Astrocyte (in vitro differentiated cells and primary cell): Measurements from ENCODE around the gene ZMAT2. TPM values are rescaled to one million over a fixed set of nuclear protein-coding genes. Genes with fewer than 3 reads are reported as not detected.
"Not testable (repeated sequence)": the region's sequence is repeated elsewhere in the genome, so short reads cannot be mapped to it uniquely, and the experiment has no call there.

Experiments used
- DNase-seq: peaks from one replicate; pipeline ENCODE4 v3.0.0-alpha.2; 2010; ENCODE audit warnings: low read depth
- FAIRE-seq: peaks from 2 replicates; lab custom pipeline; 2011; peaks lifted over from hg19 to GRCh38; lab: Jason Lieb, UNC
- H2AFZ ChIP-seq: 2 replicates; pipeline ENCODE4 v1.6.0; 2012; ENCODE audit warnings: low read depth, low read length, inconsistent platforms
- H3K27ac ChIP-seq: 2 replicates; pipeline ENCODE4 v1.5.1; 2011; ENCODE audit warnings: low read depth, low read length, inconsistent platforms
- H3K27me3 ChIP-seq: 2 replicates; pipeline ENCODE4 v1.6.0; 2011; ENCODE audit warnings: low read length, inconsistent platforms; ENCODE audit not compliant: insufficient read depth
- H3K36me3 ChIP-seq: 2 replicates; pipeline ENCODE4 v1.5.1; 2011; ENCODE audit warnings: low read length, inconsistent platforms; ENCODE audit not compliant: insufficient read depth
- H3K4me1 ChIP-seq: 2 replicates; pipeline ENCODE4 v1.5.1; 2011; ENCODE audit warnings: low read length, inconsistent platforms; ENCODE audit not compliant: insufficient read depth
- H3K4me2 ChIP-seq: 2 replicates; pipeline ENCODE4 v1.6.0; 2012; ENCODE audit warnings: low read length, inconsistent platforms
- H3K4me3 ChIP-seq: 2 replicates; pipeline ENCODE4 v1.5.1; 2011; ENCODE audit warnings: low read depth, mild to moderate bottlenecking, low read length, inconsistent platforms; ENCODE audit not compliant: insufficient read depth
- H3K79me2 ChIP-seq: 2 replicates; pipeline ENCODE4 v1.6.0; 2012; ENCODE audit warnings: mild to moderate bottlenecking, low read length, inconsistent platforms; ENCODE audit not compliant: insufficient read depth
- H3K9ac ChIP-seq: 2 replicates; pipeline ENCODE4 v1.6.0; 2012; ENCODE audit warnings: mild to moderate bottlenecking, low read length, inconsistent platforms
- H3K9me3 ChIP-seq: 2 replicates; pipeline ENCODE4 v1.5.1; 2012; ENCODE audit warnings: low read depth, mild to moderate bottlenecking, low read length, inconsistent platforms; ENCODE audit not compliant: insufficient read depth
- H4K20me1 ChIP-seq: 2 replicates; pipeline ENCODE4 v1.6.0; 2012; ENCODE audit warnings: low read length, inconsistent platforms; ENCODE audit not compliant: insufficient read depth
- H3K27ac Mint-ChIP-seq: one replicate; pipeline ENCODE4 v1.8.0; 2021; ENCODE audit warnings: mild to moderate bottlenecking, mixed read lengths; ENCODE audit not compliant: unreplicated experiment
- H3K27me3 Mint-ChIP-seq: one replicate; pipeline ENCODE4 v1.8.0; 2021; ENCODE audit warnings: low read depth, mixed read lengths; ENCODE audit not compliant: unreplicated experiment
- H3K36me3 Mint-ChIP-seq: one replicate; pipeline ENCODE4 v1.8.0; 2021; ENCODE audit warnings: low read depth, mixed read lengths; ENCODE audit not compliant: unreplicated experiment
- H3K4me1 Mint-ChIP-seq: one replicate; pipeline ENCODE4 v1.8.0; 2021; ENCODE audit warnings: low read depth, mixed read lengths; ENCODE audit not compliant: unreplicated experiment
- H3K4me3 Mint-ChIP-seq: one replicate; pipeline ENCODE4 v1.8.0; 2021; ENCODE audit warnings: mild to moderate bottlenecking, moderate library complexity, mixed read lengths; ENCODE audit not compliant: unreplicated experiment
- H3K9me3 Mint-ChIP-seq: one replicate; pipeline ENCODE4 v1.8.0; 2021; ENCODE audit warnings: mild to moderate bottlenecking, mixed read lengths; ENCODE audit not compliant: unreplicated experiment
- EZH2 ChIP-seq: IDR thresholded peaks from 2 replicates; pipeline ENCODE4 v1.6.1; 2012; ENCODE audit warnings: mild to moderate bottlenecking, low read length, inconsistent platforms; ENCODE audit not compliant: insufficient read depth
- total RNA-seq: library from RNA; stranded (reverse); gene quantifications from 2 replicates; pipeline ENCODE4 v1.2.1, GENCODE V29; 2021
- TF ChIP-seq, protein P1 (sequence below): IDR thresholded peaks from 2 replicates; pipeline ENCODE4 v1.5.1; 2011; ENCODE audit warnings: low read depth, mild to moderate bottlenecking, inconsistent platforms, low read length, moderate library complexity; ENCODE audit not compliant: insufficient read depth

Gene ZMAT2
- total RNA-seq, 1 donor from 2014 or later = 57.4 TPM

DNA sequence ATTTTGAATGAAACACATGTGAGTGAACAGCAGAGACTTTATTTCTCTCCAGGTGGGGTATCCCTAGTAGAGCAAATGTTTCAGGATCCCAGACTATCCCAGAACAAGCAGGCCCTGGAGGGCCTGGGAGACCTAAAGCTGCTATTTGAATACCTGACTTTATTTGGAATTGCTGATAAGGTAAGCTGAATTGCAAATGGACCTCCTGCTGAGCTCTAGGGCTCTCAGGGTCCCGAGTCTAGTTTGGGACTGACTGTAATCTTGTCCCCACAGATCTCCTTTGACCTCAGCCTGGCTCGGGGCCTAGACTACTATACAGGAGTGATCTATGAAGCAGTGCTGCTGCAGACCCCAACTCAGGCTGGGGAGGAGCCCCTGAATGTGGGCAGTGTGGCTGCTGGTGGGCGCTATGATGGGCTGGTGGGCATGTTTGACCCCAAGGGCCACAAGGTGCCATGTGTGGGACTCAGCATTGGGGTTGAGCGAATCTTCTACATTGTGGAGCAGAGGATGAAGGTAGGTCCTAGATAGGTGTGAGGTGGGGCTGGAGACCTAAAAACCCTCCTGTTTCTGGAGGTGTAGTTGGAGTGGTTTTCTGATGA is 3.3 kb upstream of the ZMAT2 start:
- Mint-ChIP-seq H3K36me3 (peaks cover 24% of the 10 kb centered on the region), H3K4me3 (no peak overlapping the region), H3K4me1 (peaks cover 26% of the 10 kb centered on the region), H3K27me3 (no peaks in the 10 kb centered on the region), H3K27ac (no peak overlapping the region), H3K9me3 (peaks cover 2% of the 10 kb centered on the region)
- no peak for FAIRE-seq
- no peaks in the 10 kb centered on the region for H3K27me3 ChIP-seq
- H4K20me1 ChIP-seq = peaks cover 35% of the 10 kb centered on the region
- H2AFZ ChIP-seq = no peak overlapping the region
- H3K4me3 ChIP-seq = no peak overlapping the region
- peaks cover 59% of the 10 kb centered on the region for H3K79me2 ChIP-seq
- H3K27ac ChIP-seq = no peak overlapping the region
- no peak for TF ChIP-seq EZH2
- TF ChIP-seq, protein P1, sequence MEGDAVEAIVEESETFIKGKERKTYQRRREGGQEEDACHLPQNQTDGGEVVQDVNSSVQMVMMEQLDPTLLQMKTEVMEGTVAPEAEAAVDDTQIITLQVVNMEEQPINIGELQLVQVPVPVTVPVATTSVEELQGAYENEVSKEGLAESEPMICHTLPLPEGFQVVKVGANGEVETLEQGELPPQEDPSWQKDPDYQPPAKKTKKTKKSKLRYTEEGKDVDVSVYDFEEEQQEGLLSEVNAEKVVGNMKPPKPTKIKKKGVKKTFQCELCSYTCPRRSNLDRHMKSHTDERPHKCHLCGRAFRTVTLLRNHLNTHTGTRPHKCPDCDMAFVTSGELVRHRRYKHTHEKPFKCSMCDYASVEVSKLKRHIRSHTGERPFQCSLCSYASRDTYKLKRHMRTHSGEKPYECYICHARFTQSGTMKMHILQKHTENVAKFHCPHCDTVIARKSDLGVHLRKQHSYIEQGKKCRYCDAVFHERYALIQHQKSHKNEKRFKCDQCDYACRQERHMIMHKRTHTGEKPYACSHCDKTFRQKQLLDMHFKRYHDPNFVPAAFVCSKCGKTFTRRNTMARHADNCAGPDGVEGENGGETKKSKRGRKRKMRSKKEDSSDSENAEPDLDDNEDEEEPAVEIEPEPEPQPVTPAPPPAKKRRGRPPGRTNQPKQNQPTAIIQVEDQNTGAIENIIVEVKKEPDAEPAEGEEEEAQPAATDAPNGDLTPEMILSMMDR = no peak
- H3K4me2 ChIP-seq = no peak overlapping the region
- H3K4me1 ChIP-seq = peaks cover 14% of the 10 kb centered on the region
- H3K36me3 ChIP-seq = peaks cover 54% of the 10 kb centered on the region
- H3K9ac ChIP-seq = no peak overlapping the region
- H3K9me3 ChIP-seq = no peaks in the 10 kb centered on the region
- no peak for DNase-seq

DNA sequence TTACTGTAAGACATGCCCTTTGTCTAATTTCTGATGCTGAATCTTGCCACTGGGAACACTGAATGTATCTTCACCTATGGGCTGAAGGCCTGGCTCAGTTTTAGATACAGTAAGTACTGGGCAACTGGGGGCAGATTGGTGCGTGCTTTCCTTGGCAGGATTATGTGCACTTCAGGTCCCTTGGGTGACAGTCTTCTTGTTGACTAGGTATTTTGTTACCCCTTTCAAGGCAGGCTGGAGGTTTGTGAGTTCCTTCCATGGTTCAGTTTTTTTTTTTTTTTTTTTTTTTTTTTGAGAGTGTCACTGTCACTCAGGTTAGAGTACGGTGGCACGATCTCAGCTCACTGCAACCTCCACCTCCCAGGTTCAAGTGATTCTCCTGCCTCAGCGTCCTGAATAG is 7.6 kb downstream of the ZMAT2 start:
- Histone ChIP-seq H3K4me1 (no peaks in the 10 kb centered on the region), H4K20me1 (peaks cover 5% of the 10 kb centered on the region), H3K9ac (no peak overlapping the region), H3K4me2 (no peak overlapping the region), H3K27me3 (no peaks in the 10 kb centered on the region), H3K4me3 (no peak overlapping the region), H3K27ac (no peak overlapping the region), H3K79me2 (peaks cover 1% of the 10 kb centered on the region), H2AFZ (no peak overlapping the region), H3K9me3 (no peaks in the 10 kb centered on the region), H3K36me3 (peaks cover 44% of the 10 kb centered on the region)
- TF ChIP-seq EZH2 = no peak
- TF ChIP-seq, protein P1 = no peak
- no peak for FAIRE-seq
- no peak for DNase-seq
- H3K36me3 Mint-ChIP-seq = peaks cover 23% of the 10 kb centered on the region
- no peaks in the 10 kb centered on the region for H3K4me1 Mint-ChIP-seq
- no peak overlapping the region for H3K4me3 Mint-ChIP-seq
- H3K27me3 Mint-ChIP-seq = no peaks in the 10 kb centered on the region
- H3K27ac Mint-ChIP-seq = no peak overlapping the region
- no peaks in the 10 kb centered on the region for H3K9me3 Mint-ChIP-seq

DNA sequence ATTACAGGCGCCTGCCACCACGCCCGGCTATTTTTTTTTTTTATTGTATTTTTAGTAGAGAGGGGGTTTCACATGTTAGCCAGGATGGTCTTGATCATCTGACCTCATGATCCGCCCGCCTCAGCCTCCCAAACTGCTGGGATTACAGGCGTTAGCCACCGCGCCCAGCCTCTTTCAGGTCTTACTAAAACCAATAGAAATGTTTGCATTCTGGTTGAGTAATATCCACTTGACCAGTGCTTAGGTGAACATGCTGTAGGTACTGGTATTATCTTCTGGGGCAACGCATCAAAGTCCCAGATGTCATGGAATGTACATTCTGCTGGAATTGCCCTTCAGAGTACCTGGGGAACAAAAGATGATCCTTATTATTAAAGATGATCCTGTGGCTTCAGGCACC is 8.5 kb downstream of the ZMAT2 start:
- H3K9ac ChIP-seq, H3K9me3 ChIP-seq, H3K4me1 ChIP-seq, H3K4me3 ChIP-seq, H3K27ac Mint-ChIP-seq, FAIRE-seq, H3K4me3 Mint-ChIP-seq, DNase-seq, H3K4me2 ChIP-seq, H3K27me3 Mint-ChIP-seq, H3K9me3 Mint-ChIP-seq, H4K20me1 ChIP-seq, H2AFZ ChIP-seq, H3K4me1 Mint-ChIP-seq, H3K27me3 ChIP-seq, H3K27ac ChIP-seq, H3K79me2 ChIP-seq: not testable (repeated sequence)
- peaks cover 38% of the 10 kb centered on the region for H3K36me3 ChIP-seq
- H3K36me3 Mint-ChIP-seq = peaks cover 22% of the 10 kb centered on the region
